SH-SY5Y (cell line): ENCODE data around the gene SLC46A1.

Experiments
- GATA2 ChIP-seq: IDR thresholded peaks from 2 replicates; pipeline ENCODE4 v1.6.1; 2011; ENCODE audit warnings: mild to moderate bottlenecking, low read depth, low read length
- GATA3 ChIP-seq: IDR thresholded peaks from 2 replicates; pipeline ENCODE4 v1.6.1; 2011; ENCODE audit warnings: low read depth, mild to moderate bottlenecking, low read length, moderate library complexity

Gene SLC46A1

DNA sequence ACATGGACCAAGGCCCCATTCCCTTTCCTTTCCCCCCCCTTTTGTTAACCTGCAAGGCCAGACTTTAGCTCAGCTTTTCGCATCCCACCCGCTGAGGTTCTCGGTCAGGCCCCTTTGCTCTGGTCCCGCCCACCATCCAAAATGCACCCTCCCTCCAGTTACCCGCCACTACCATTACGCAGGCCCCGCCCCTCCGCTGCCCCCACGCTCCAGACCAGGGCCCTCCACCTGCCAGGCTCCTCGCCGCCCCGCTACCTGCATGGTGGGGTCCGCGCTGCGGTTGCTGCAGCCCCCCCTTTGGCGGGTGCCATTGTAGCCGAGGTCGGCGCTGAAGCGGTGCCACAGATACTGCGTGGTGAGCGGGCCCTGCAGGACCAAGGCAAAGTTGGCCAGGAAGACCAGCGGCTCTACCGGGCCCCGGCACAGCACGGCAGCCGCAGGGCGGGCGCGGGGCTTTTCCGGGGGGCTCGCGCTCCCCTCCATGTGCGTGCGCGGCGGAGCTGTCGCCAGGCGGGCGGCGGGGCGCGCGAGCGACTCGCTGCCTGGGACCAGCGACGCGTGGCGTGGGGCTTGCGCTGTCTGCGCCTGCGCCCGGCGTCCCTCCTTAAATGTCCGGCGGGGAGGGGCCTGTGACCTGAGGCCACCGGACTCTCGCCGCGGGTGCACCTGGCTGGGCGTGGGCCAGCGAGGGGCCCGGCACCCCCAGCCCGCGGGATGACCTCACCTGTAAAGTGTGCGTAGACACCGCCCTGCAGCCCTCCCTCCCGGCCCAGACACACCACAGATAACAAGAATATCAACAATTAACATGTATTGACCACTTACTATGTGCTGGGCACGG is at the start of gene SLC46A1:
Gene SLC46A1 (minus strand): TSS at position 581 of the 841 bp plus-strand sequence. CDS start 98 bp downstream, at position 483.
- TF ChIP-seq GATA3 (no peak), GATA2 (no peak)

DNA sequence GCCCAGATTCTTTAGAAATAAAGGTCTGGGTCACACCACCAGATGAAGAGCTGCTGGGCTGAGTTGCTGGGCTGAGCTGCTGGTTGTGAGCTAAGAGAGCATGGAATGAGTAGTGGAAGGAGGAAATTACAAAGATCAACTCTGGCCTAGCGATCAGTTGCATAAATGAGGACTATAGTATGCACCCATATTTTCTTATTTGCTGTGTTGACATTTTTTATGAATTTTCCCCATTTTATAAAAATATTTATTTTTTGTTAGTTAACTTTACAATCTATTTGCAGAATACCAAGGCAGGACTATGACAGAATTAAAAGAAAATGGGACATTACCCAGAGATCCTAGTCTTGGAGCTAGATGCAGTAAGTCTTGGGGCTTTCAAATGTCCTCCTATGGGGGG is 43.8 kb upstream of the SLC46A1 start:
- TF ChIP-seq GATA3 = no peak
- no peak for TF ChIP-seq GATA2

DNA sequence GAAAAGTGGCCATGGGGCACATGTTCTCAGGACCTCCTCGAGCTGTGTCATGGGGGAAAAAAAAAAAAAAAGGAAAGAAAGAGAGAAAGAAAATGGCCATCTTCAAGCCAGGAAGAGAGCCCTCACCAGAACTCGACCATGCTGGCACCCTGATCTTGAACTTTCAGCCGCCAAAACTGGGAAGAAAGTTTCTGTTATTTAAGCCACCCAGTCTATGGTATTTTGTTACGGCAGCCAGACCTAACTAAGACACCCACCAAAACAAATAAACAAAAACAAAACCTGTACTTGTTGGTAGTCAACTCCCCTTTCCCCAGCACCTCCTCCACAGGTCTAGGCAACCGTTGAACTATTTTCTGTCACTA is 41.4 kb upstream of the SLC46A1 start:
- no peak for TF ChIP-seq GATA3
- TF ChIP-seq GATA2 = no peak

DNA sequence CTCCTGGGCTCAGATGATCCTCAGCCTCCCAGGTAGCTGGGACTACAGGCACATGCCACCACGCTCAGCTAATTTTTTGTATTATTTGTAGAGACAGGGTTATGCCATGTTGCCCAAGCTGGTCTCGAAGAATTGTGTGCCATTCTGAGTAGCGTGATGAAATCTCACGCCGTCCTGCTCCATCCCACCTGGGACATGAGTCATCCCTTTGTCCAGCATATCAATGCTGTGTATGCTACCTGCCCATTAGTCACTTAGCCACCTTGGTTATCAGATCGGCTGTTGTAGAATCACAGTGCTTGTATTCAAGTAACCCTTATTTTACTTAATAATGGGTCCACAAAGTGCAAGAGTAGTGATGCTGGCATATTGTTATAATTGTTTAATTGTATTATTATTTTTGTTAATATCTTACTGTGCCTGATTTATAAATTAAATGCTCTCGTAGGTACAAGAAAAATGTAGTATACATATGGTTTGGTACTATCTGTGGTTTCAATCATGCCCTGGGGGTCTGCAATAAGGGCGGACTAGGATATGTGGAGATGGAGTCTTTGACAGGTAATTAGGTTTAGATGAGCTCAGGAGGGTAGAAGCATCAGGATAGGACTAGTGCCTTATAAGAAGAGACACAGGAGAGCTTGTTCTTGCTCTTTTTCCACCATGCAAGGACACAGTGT is 40.8 kb upstream of the SLC46A1 start:
- TF ChIP-seq GATA2 (no peak), GATA3 (no peak)

DNA sequence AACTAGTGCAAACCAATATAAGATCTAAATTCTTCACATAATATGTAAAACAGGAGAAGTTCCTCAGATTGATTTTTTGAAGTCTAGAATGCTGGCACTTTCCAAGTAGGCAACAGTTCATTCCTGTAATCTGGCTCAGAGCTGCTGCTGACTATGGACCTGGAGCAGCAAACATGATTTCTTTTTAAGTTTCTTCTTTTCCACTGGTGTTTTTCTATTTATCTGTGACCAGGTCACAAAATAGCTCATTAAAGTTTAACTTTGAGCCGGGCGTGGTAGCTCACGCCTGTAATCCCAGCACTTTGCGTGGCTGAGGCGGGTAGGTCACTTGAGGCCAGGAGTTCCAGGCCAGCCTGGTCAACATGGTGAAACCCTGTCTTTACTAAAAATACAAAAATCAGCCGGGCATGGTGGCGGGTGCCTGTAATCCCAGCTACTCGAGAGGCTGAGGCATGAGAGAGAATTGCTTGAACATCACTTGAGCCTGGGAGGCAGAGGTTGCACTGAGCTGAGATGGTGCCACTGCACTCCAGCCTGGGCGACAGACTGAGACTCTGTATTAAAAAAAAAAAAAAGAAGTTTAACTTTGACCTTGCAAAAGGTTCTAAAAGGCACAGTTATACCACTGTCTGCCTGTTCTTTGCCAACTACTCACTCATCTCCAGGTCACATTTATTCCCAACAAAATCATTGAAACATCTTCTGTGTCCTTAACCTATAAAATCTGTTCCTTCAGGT is 38.1 kb upstream of the SLC46A1 start:
- TF ChIP-seq GATA3 (no peak), GATA2 (no peak)

DNA sequence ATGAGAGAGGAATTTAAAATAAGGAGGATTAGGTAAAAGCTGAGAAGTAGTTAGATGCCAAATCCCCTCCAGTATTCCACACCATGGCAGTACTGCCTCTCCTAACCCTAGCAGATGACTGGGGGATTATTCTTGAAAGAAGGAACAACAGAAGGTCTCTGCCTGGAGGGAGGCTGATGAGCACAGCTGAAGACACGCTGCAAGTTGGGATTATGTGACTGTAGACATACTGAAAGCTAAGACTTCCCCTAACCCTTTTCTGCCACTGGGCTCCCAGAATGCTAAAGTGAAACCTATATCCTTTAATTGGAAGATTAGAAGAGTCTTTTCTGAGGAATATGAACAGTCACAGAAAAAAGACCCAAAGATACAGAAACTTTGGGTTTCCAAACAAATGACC is 27.7 kb upstream of the SLC46A1 start:
- no peak for TF ChIP-seq GATA3

DNA sequence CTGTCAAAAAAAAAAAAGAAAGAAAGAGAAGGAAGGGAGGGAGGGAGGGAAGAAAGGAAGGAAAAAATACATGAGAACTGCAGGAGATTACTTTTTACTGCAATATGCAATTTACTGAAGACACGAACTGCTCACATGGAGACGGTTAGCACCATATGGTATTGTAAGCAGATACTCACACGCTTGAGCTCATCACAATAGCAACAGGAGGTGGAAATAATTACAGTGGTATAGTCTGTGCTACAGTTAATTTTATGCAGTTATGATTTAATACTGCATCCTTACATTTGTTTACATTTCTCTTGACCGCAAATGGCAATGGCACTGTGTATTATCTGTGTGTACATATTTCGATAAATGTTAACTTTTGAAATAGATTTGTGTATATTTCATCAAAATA is 21.4 kb upstream of the SLC46A1 start:
- TF ChIP-seq GATA2 = no peak
- TF ChIP-seq GATA3 = no peak

DNA sequence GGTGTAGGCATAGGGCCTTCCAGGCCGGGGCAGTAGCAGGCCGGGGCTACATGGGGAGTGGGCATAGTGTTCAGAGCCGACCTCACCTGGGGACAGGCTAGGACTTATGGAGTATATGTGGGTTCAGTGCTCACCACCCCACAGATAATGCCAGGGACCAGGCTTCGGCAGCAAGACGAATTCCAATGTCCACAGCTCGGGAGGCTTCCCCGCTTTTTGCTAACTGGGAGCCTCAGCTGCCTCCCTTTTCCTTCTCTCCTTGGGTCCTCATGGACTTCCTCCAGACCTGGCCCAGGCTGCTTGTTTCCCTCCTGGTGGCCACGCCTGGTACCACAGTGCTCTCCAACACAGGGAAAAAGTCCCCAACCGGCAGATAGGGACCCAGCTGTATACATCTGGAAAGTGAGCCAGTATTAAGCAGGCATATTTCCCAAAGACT is 20.1 kb upstream of the SLC46A1 start:
- TF ChIP-seq GATA2 (no peak), GATA3 (no peak)

DNA sequence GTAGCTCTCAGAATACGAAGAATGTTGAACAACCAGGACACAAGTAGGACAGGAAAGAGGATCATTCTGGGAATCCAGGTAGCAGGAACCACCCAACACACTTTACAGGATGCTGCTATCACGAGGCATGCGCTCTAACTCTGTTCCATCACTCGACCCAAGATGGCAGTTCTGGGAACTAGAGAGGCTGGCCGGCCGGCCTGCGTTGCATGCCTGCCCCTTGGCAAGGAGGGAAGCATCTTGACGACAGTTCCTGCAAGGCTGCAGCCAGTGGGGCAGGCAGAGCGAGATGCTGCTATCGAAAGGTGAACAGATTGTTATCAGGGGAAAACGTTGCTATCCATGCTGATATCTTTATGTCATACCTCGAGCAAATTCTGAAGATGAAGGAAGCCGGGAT is 19.2 kb upstream of the SLC46A1 start:
- TF ChIP-seq GATA3 = no peak
- no peak for TF ChIP-seq GATA2

DNA sequence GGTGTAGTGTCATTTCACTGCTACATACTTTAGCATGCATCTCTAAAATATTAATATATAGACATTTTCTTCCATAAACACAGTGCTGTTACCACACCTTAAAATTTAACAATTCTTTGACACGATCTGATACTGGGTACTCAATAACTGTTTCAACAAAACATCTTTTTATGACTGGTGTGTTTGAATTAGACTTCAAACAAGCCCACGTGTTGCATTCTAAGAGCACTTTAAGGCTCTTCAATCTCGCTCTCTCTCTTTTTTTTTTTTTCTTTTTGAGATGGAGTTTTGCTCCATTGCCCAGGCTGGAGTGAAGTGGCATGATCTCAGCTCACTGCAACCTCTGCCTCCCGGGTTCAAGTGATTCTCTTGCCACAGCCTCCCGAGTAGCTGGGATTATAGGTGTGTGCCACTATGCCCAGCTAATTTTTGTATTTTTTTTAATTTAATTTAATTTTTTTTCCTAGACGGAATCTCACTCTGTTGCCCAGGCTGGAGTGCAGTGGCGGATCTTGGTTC is 15.8 kb upstream of the SLC46A1 start:
- TF ChIP-seq GATA2 = no peak
- no peak for TF ChIP-seq GATA3

DNA sequence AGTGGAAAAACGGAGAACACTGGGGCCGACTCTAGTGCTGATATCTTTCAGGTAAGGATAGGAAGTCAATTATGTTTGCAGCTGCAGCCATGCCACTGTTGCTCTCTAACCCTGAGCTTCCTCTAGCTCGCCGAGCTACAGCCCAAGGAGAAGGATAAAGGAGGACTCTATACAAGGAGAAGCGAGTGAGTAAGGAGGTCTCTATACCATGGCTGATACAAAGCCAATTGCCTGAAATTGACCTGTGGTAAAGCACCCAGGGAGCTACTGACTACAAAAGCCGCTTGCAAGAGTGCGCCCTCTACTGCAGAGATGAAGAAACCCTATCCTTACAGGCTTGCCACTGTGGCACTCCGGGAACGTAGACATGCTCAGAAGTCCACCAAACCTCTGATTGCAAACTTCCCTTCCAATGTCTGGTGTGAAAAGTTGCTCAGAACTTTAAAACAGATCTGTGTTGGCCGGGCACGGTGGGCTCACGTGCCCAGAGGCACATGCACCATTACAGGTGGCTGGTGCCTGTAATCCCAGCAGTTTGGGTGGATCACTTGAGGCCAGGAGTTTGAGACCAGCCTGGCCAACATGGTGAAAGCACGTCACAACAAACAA is 10.8 kb upstream of the SLC46A1 start:
- TF ChIP-seq GATA3 (no peak), GATA2 (no peak)

DNA sequence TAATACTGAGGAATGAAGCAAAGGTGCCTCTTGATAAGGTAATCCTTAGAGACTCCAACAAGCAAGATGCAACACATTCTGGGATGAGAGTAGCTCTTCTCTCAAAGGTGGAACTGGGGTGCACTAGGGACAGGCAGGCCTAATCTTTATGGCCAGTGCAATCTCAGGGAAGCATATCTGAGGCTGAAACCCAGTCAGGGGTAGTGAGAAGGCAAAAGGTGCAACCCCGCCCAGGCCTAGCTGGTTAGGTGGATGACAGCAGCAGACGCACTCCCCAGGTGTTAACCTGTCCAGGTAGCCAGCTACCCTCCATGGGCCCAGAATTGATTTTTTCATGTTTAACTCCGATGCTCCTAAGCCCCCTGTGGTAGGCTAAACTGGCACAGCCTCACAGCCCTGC is 9.9 kb upstream of the SLC46A1 start:
- no peak for TF ChIP-seq GATA2
- no peak for TF ChIP-seq GATA3

DNA sequence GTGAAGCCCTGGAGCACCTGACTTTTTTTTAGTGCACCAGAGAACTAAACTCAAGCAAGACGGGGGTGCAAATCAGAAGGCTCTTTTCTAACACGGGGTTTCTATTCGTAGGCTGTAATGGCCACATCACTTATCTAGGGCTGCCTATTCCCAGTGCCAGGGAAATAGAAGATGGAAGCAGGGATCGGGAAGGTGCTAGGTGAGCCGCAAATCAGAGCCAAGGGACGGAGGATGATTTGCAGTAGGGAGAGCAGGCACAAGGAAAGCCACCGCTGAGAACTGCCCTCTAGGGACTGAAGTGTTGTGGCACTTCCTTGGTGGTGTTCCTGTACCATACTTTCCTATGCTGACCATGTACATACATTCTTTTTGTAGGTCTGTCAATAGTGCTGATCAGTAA is 7.8 kb upstream of the SLC46A1 start:
- TF ChIP-seq GATA3 (no peak), GATA2 (no peak)

DNA sequence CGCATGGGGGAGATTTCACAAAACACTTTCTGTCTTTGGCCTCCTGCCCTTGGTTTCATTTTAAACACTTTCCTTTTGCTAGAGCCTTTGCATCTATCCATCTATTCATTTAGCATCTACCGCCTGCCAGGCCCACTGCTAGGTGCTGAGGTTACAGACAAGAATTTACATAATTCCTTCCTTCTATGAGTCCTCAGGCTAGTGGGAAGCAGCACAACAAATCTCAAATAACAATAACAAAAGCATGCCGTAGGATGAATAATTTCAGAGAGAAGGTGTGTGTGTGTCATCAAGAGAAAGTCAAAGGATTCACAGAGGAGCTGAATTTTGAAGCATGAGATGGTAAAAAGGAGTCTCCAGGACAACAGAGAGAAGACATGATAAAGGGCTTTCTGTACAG is 6.1 kb upstream of the SLC46A1 start:
- TF ChIP-seq GATA2 (no peak), GATA3 (no peak)

DNA sequence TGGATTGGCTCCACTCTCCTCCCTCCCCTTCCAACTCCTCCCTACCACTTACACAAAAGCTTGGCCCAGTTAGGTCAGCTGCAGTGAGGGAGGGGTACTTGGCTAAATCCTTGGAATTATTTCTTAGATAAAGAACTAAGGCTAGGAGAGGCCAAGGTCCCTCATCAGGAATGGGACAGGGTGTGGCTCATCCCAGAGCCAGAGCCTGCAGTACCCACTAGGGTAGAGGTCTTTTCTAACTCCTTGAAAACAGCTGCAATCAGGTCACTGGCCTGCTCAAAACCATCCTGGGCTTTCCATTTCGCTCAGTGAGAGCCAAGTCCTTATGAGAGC is 1.9 kb upstream of the SLC46A1 start:
- no peak for TF ChIP-seq GATA2
- no peak for TF ChIP-seq GATA3
